Measurements from ENCODE around the gene ANKS1B. TPM values are rescaled to one million over a fixed set of nuclear protein-coding genes. Genes with fewer than 3 reads are reported as not detected.

The ANKS1B gene
- total RNA-seq, 1 experiment from 2014 or later, result 0.54 TPM

GRCh38 chr12:99049774-99050173 is 935.0 kb downstream of the ANKS1B start:
- BruUV-seq (replicated peaks), result no TSS peak
- H3K27ac ChIP-seq (ENCODE audit: low read depth, low read length), result no peak overlapping the region
- H3K9me3 ChIP-seq (ENCODE audit: control insufficient read depth in 1 of 2, insufficient read depth in 1 of 2, low read depth in 1 of 2, low read length in 2 of 2), result peaks cover 0 to 3% of the 10 kb centered on the region in 2 experiments; a peak in 3 of 4 replicates
- no peaks in the 10 kb centered on the region for H3K36me3 ChIP-seq (ENCODE audit: control insufficient read depth in 1 of 2, insufficient read depth in 2 of 2, low read length in 2 of 2)
- ChIA-PET CTCF (no interaction called here), POLR2A (no interaction called here), RAD21 (ENCODE audit: low non-redundant PET in 1 of 2, low total read pairs in 2 of 2, uncharacterized antibody in 2 of 2, unreplicated experiment in 2 of 2) (no interaction called here)
- H3K4me3 ChIP-seq (replicated peaks in 1 of 2; ENCODE audit: low read depth in 1 of 2, low read length in 2 of 2), result no peak overlapping the region
- H3K9me2 ChIP-seq (ENCODE audit: insufficient read depth), result no peaks in the 10 kb centered on the region
- DNase-seq (ENCODE audit: low read depth, low spot score) (no peak), ATAC-seq (no peak)
- intact Hi-C loops (cut with micrococcal nuclease), result no loop called here
- peaks cover 8% of the 10 kb centered on the region; the same call in 1 of the 2 replicates for H3K27me3 ChIP-seq (ENCODE audit: insufficient read depth, low read length)
- no peaks in the 10 kb centered on the region for H3K4me1 ChIP-seq (ENCODE audit: control insufficient read depth in 1 of 2, insufficient read depth in 2 of 2, low read length in 2 of 2)
- H3K4me2 ChIP-seq (ENCODE audit: low read length), result no peak overlapping the region
- H3K9ac ChIP-seq (ENCODE audit: low read length), result no peak overlapping the region
- H4K20me1 ChIP-seq (ENCODE audit: insufficient read depth), result no peaks in the 10 kb centered on the region; the same call in 1 of the 2 replicates
- TF ChIP-seq CTCF (IDR thresholded peaks at IDR 0.05 in 2 of 3, conservative IDR thresholded peaks at IDR 0.05 in 1 of 3; ENCODE audit: borderline replicate concordance in 1 of 3, insufficient read depth in 1 of 3, low read depth in 2 of 3, low read length in 2 of 3), result no peak
- TF ChIP-seq TCF7L2 (IDR thresholded peaks at IDR 0.05; ENCODE audit: borderline replicate concordance, extremely low read depth, insufficient read depth, insufficient read length), result no peak
- TF ChIP-seq POLR2A (IDR thresholded peaks at IDR 0.05; ENCODE audit: borderline replicate concordance, extremely low read depth, insufficient read depth, insufficient read length), result no peak
- no peak overlapping the region for H2AFZ ChIP-seq (ENCODE audit: low read depth, low read length, poor library complexity, severe bottlenecking)
- H3K79me2 ChIP-seq (ENCODE audit: insufficient read depth, low read length), result no peaks in the 10 kb centered on the region

- no peak overlapping the region for H3K9ac ChIP-seq (ENCODE audit: low read length)
- BruUV-seq (replicated peaks), result no TSS peak
- CTCF ChIA-PET, result interaction anchor here (2.9 kb wide), 1 partner anchor 10 kb away, joined by 9 read pairs; no protein-coding TSS in a partner anchor
- H3K9me3 ChIP-seq (ENCODE audit: control insufficient read depth in 1 of 2, insufficient read depth in 1 of 2, low read depth in 1 of 2, low read length in 2 of 2), result peaks cover 0 to 3% of the 10 kb centered on the region in 2 experiments; a peak in 3 of 4 replicates
- intact Hi-C loops (cut with micrococcal nuclease), result no loop called here
- POLR2A ChIA-PET, result no interaction called here
- H3K4me2 ChIP-seq (ENCODE audit: low read length), result no peak overlapping the region
- ATAC-seq, result no peak
- H3K4me3 ChIP-seq (replicated peaks in 1 of 2; ENCODE audit: low read depth in 1 of 2, low read length in 2 of 2), result no peak overlapping the region
- H3K36me3 ChIP-seq (ENCODE audit: control insufficient read depth in 1 of 2, insufficient read depth in 2 of 2, low read length in 2 of 2), result no peaks in the 10 kb centered on the region
- no peaks in the 10 kb centered on the region for H3K9me2 ChIP-seq (ENCODE audit: insufficient read depth)
- TF ChIP-seq ZNF274 (IDR thresholded peaks at IDR 0.05; ENCODE audit: low read depth, low read length), result no peak
- no peaks in the 10 kb centered on the region for H3K79me2 ChIP-seq (ENCODE audit: insufficient read depth, low read length)
- no peak overlapping the region for H2AFZ ChIP-seq (ENCODE audit: low read depth, low read length, poor library complexity, severe bottlenecking)
- DNase-seq (ENCODE audit: low read depth, low spot score), result no peak
- H3K27me3 ChIP-seq (ENCODE audit: insufficient read depth, low read length), result no peaks in the 10 kb centered on the region; the same call in 1 of the 2 replicates
- no peak overlapping the region for H3K27ac ChIP-seq (ENCODE audit: low read depth, low read length)
- H4K20me1 ChIP-seq (ENCODE audit: insufficient read depth), result no peaks in the 10 kb centered on the region
- H3K4me1 ChIP-seq (ENCODE audit: control insufficient read depth in 1 of 2, insufficient read depth in 2 of 2, low read length in 2 of 2), result no peaks in the 10 kb centered on the region
- RAD21 ChIA-PET (ENCODE audit: low non-redundant PET in 1 of 2, low total read pairs in 2 of 2, uncharacterized antibody in 2 of 2, unreplicated experiment in 2 of 2), result no interaction called here
These were observed 939.6 kb downstream of the ANKS1B start for GRCh38 chr12:99045158-99045557.

Measured in HCT116 (cell line).